ENCODE data around the gene SORL1. TPM values are rescaled to one million over a fixed set of nuclear protein-coding genes. Genes with fewer than 3 reads are reported as not detected.
A peak's percentile ranks its signal among the peaks of the same experiment; 100 is the strongest.

SORL1 gene
- total and polyA plus RNA-seq, 9 of the 15 experiments (the other 6 are each of a cell fraction or from before 2014, with no cell fraction given) = 0.01 to 0.66 TPM; not detected in 7

DNA sequence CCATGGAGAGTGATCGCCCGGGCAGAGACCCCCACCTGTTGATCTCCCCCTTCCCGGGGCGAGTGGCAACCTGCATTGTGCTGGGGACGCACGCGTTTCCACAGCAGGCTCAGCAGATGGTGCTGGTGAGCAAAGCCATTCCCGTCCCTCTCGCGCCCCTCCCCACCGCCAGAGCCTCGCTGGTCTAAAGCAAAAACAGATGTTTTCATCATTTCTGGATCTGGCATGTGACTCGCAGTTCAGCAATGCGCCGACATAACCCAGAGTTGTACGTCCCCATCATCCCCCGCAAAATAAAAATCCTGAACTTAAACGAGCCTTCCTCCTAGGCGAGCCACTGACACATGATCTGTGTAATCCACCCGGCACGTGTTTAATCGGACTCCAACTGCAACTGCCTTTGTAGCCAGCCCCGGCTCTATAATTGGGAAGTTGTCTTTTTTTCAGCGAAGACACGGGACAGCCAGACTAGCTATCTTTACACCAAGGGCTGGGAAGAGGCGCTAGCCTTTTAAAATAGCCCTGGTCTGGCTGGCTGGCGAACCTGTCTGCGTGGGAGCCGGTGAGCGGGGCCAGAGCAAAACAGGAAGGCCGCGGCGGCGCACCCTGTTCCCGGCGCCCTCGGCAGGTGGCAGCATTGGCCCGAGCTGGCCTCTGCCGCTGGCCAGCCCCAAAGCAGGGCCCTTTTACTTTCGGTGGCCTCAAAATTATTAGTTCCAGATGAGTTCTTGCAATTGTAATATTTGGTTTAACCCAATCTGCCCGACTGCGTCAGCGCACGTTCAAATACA is 203.6 kb downstream of the SORL1 start (continued):
- TF ChIP-seq, protein P1, sequence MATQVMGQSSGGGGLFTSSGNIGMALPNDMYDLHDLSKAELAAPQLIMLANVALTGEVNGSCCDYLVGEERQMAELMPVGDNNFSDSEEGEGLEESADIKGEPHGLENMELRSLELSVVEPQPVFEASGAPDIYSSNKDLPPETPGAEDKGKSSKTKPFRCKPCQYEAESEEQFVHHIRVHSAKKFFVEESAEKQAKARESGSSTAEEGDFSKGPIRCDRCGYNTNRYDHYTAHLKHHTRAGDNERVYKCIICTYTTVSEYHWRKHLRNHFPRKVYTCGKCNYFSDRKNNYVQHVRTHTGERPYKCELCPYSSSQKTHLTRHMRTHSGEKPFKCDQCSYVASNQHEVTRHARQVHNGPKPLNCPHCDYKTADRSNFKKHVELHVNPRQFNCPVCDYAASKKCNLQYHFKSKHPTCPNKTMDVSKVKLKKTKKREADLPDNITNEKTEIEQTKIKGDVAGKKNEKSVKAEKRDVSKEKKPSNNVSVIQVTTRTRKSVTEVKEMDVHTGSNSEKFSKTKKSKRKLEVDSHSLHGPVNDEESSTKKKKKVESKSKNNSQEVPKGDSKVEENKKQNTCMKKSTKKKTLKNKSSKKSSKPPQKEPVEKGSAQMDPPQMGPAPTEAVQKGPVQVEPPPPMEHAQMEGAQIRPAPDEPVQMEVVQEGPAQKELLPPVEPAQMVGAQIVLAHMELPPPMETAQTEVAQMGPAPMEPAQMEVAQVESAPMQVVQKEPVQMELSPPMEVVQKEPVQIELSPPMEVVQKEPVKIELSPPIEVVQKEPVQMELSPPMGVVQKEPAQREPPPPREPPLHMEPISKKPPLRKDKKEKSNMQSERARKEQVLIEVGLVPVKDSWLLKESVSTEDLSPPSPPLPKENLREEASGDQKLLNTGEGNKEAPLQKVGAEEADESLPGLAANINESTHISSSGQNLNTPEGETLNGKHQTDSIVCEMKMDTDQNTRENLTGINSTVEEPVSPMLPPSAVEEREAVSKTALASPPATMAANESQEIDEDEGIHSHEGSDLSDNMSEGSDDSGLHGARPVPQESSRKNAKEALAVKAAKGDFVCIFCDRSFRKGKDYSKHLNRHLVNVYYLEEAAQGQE (IDR thresholded peaks at IDR 0.05; ENCODE audit: borderline replicate concordance) = peak; percentile 59
- TF ChIP-seq, protein P1 (CRISPR knock-in tag; IDR thresholded peaks at IDR 0.05; ENCODE audit: low read depth) = no peak
- TF ChIP-seq TRIM28 (IDR thresholded peaks at IDR 0.05) = no peak
- TF ChIP-seq EGR1 (conservative IDR thresholded peaks at IDR 0.05) = peak; percentile 40; the same call in 1 of the 2 replicates
- no peak for TF ChIP-seq CTBP1 (IDR thresholded peaks at IDR 0.05; ENCODE audit: borderline replicate concordance)
- 0 out of 2 replicates have a peak, but pooled peaks have one; percentile 17 for TF ChIP-seq POLR2G (IDR thresholded peaks at IDR 0.05; ENCODE audit: low read depth, low read length)
- no peak for TF ChIP-seq EWSR1 (IDR thresholded peaks at IDR 0.05; ENCODE audit: borderline replicate concordance, low read depth, partially characterized antibody)
- TF ChIP-seq, protein P2, sequence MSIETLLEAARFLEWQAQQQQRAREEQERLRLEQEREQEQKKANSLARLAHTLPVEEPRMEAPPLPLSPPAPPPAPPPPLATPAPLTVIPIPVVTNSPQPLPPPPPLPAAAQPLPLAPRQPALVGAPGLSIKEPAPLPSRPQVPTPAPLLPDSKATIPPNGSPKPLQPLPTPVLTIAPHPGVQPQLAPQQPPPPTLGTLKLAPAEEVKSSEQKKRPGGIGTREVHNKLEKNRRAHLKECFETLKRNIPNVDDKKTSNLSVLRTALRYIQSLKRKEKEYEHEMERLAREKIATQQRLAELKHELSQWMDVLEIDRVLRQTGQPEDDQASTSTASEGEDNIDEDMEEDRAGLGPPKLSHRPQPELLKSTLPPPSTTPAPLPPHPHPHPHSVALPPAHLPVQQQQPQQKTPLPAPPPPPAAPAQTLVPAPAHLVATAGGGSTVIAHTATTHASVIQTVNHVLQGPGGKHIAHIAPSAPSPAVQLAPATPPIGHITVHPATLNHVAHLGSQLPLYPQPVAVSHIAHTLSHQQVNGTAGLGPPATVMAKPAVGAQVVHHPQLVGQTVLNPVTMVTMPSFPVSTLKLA (conservative IDR thresholded peaks at IDR 0.05) = peak; percentile 56 to 69
- TF ChIP-seq MEF2D (tag; conservative IDR thresholded peaks at IDR 0.05; ENCODE audit: low read depth) = no peak
- TF ChIP-seq SRF (CRISPR knock-in tag; IDR thresholded peaks at IDR 0.05) = no peak
- TF ChIP-seq, protein P3, sequence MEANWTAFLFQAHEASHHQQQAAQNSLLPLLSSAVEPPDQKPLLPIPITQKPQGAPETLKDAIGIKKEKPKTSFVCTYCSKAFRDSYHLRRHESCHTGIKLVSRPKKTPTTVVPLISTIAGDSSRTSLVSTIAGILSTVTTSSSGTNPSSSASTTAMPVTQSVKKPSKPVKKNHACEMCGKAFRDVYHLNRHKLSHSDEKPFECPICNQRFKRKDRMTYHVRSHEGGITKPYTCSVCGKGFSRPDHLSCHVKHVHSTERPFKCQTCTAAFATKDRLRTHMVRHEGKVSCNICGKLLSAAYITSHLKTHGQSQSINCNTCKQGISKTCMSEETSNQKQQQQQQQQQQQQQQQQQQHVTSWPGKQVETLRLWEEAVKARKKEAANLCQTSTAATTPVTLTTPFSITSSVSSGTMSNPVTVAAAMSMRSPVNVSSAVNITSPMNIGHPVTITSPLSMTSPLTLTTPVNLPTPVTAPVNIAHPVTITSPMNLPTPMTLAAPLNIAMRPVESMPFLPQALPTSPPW (CRISPR knock-in tag; IDR thresholded peaks at IDR 0.05) = 0 out of 2 replicates have a peak, but pooled peaks have one; percentile 41
- no peak for TF ChIP-seq ZNF408 (CRISPR knock-in tag; IDR thresholded peaks at IDR 0.05; ENCODE audit: low read depth)
- peak; percentile 33; the same call in 1 of the 2 replicates for TF ChIP-seq TOE1 (IDR thresholded peaks at IDR 0.05; ENCODE audit: borderline replicate concordance)
- TF ChIP-seq TOE1 (CRISPR knock-in tag; IDR thresholded peaks at IDR 0.05; ENCODE audit: borderline replicate concordance, low read depth) = no peak
- peak; percentile 75 to 78 for TF ChIP-seq RAD21 (CRISPR knock-in tag; conservative IDR thresholded peaks at IDR 0.05 in 1 of 2, IDR thresholded peaks at IDR 0.05 in 1 of 2)
- no peak for TF ChIP-seq ZNF589 (CRISPR knock-in tag; IDR thresholded peaks at IDR 0.05; ENCODE audit: low read depth)
